MCF 10A (cell line): ENCODE data around the gene SLC38A8. TPM values are rescaled to one million over a fixed set of nuclear protein-coding genes. Genes with fewer than 3 reads are reported as not detected.

Source experiments
- BruUV-seq: library from RNA; stranded (reverse); fragments of 400-500 nt; replicated peaks from 2 replicates; lab custom pipeline; 2021; lab: Mats Ljungman, UMichigan
- CTCF ChIA-PET: fragments of 300-600 bp; sonication (Branson Sonifier 250); formaldehyde crosslinking; extraction: SDS; loops from one replicate; lab custom pipeline; 2021; ENCODE audit warnings: antibody characterized with exemption, inconsistent platforms; lab: Yijun Ruan, JAX
- POLR2A ChIA-PET: fragments of 300-600, 350-650 bp; sonication (Branson Sonifier 250); formaldehyde crosslinking; extraction: SDS; loops from one replicate; lab custom pipeline; 2020; ENCODE audit warnings: antibody characterized with exemption, inconsistent platforms; lab: Yijun Ruan, JAX
- DNase-seq: peaks from one replicate; pipeline ENCODE4 v3.0.0-alpha.2; 2018; ENCODE audit not compliant: unreplicated experiment
- H3K27ac Mint-ChIP-seq: one replicate; pipeline ENCODE4 v1.8.0; 2022; ENCODE audit warnings: mild to moderate bottlenecking, low read depth, mixed read lengths; ENCODE audit not compliant: unreplicated experiment
- H3K27me3 Mint-ChIP-seq: one replicate; pipeline ENCODE4 v1.8.0; 2022; ENCODE audit warnings: mixed read lengths; ENCODE audit not compliant: insufficient read depth, unreplicated experiment
- H3K36me3 Mint-ChIP-seq: one replicate; pipeline ENCODE4 v1.8.0; 2022; ENCODE audit warnings: mild to moderate bottlenecking, moderate library complexity, mixed read lengths; ENCODE audit not compliant: insufficient read depth, unreplicated experiment
- H3K4me1 Mint-ChIP-seq: one replicate; pipeline ENCODE4 v1.8.0; 2022; ENCODE audit warnings: mixed read lengths; ENCODE audit not compliant: insufficient read depth, unreplicated experiment
- H3K4me3 Mint-ChIP-seq: one replicate; pipeline ENCODE4 v1.8.0; 2022; ENCODE audit warnings: mild to moderate bottlenecking, moderate library complexity, mixed read lengths; ENCODE audit not compliant: unreplicated experiment
- H3K9me3 Mint-ChIP-seq: one replicate; pipeline ENCODE4 v1.8.0; 2022; ENCODE audit warnings: mixed read lengths; ENCODE audit not compliant: unreplicated experiment
- intact Hi-C: fragments of 100-400 bp; cut with micrococcal nuclease; formaldehyde crosslinking; loops from 2 replicates; pipeline ENCODE4 v1.14.1; 2022
- total RNA-seq: library from RNA; stranded (reverse); gene quantifications from 2 replicates; pipeline ENCODE4 v1.2.3, GENCODE V29; 2022
- TF ChIP-seq, protein P1 (sequence below): fragments of 200-600 bp; IDR thresholded peaks from one replicate; pipeline ENCODE4 v1.8.0; 2022; ENCODE audit warnings: antibody characterized with exemption, mild to moderate bottlenecking; ENCODE audit not compliant: unreplicated experiment

SLC38A8 gene
- total RNA-seq, 1 experiment from 2014 or later: not detected

DNA sequence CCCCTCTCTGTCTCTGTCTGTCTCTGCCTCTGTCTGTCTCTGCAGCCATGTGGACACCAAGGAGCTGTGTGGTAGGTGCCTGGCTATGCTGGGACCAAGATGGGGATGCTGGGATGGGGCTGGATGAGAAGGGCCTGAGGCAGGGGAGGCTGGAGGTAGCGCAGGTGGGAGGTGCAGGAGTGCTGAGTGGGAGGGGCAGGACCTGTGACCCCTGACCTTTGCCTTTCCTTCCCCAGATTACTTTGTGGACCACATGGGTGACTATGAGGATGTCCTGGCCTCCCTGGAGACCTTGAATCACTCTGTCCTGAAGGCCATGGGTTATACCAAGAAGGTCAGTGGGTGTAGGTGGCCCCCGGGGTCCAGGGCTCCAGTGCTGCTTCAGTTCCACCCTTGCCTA lies 61.8 kb downstream of the SLC38A8 start:
- no peaks in the 10 kb centered on the region for H3K36me3 Mint-ChIP-seq
- no peak for DNase-seq
- ChIA-PET CTCF (interaction anchor here (0.7 to 1.0 kb wide), 4 partner anchors 9 to 85 kb away, joined by 3 to 5 read pairs (median 3); no protein-coding TSS in a partner anchor), POLR2A (interaction anchor here (1.5 kb wide), 1 partner anchor 8 kb away, joined by 3 read pairs; no protein-coding TSS in a partner anchor)
- H3K4me1 Mint-ChIP-seq: no peaks in the 10 kb centered on the region
- H3K27ac Mint-ChIP-seq: no peak overlapping the region
- BruUV-seq: no TSS peak
- peaks cover 14% of the 10 kb centered on the region for H3K9me3 Mint-ChIP-seq
- H3K4me3 Mint-ChIP-seq: no peak overlapping the region
- intact Hi-C loops: no loop called here
- TF ChIP-seq, protein P1, sequence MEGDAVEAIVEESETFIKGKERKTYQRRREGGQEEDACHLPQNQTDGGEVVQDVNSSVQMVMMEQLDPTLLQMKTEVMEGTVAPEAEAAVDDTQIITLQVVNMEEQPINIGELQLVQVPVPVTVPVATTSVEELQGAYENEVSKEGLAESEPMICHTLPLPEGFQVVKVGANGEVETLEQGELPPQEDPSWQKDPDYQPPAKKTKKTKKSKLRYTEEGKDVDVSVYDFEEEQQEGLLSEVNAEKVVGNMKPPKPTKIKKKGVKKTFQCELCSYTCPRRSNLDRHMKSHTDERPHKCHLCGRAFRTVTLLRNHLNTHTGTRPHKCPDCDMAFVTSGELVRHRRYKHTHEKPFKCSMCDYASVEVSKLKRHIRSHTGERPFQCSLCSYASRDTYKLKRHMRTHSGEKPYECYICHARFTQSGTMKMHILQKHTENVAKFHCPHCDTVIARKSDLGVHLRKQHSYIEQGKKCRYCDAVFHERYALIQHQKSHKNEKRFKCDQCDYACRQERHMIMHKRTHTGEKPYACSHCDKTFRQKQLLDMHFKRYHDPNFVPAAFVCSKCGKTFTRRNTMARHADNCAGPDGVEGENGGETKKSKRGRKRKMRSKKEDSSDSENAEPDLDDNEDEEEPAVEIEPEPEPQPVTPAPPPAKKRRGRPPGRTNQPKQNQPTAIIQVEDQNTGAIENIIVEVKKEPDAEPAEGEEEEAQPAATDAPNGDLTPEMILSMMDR: no peak
- H3K27me3 Mint-ChIP-seq: peaks cover under 1% of the 10 kb centered on the region

DNA sequence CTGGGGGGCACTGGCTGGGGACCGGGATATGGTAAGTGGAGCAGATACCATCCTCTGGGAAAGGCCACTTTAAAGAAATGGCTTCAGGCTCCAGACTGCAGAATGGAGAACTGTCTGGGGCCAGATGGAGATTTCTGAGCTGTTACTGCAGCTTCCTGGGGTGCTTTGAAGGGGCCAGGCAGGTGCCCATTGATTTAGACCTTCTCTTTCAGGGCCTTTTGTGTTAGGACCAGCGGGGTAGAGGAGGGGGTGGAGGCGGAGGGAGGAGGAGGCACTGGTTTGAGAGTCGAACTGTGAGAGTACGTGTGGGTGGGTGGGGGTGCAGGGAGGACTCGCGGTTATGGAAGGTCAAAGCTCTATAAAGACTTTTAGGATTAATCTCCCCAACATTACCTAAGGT lies 63.2 kb downstream of the SLC38A8 start:
- no peak for DNase-seq
- Mint-ChIP-seq H3K27me3 (peaks cover 9% of the 10 kb centered on the region), H3K27ac (no peak overlapping the region), H3K4me3 (no peak overlapping the region), H3K4me1 (no peaks in the 10 kb centered on the region), H3K9me3 (peaks cover 14% of the 10 kb centered on the region), H3K36me3 (no peaks in the 10 kb centered on the region)
- BruUV-seq: no TSS peak
- TF ChIP-seq, protein P1: no peak
- ChIA-PET CTCF (interaction anchor here (0.6 to 2.7 kb wide), 6 partner anchors 18 to 178 kb away, joined by 3 to 14 read pairs (median 4); no protein-coding TSS in a partner anchor), POLR2A (interaction anchor here (1.5 kb wide), 1 partner anchor 10 kb away, joined by 3 read pairs; no protein-coding TSS in a partner anchor)
- intact Hi-C loops: no loop called here

DNA sequence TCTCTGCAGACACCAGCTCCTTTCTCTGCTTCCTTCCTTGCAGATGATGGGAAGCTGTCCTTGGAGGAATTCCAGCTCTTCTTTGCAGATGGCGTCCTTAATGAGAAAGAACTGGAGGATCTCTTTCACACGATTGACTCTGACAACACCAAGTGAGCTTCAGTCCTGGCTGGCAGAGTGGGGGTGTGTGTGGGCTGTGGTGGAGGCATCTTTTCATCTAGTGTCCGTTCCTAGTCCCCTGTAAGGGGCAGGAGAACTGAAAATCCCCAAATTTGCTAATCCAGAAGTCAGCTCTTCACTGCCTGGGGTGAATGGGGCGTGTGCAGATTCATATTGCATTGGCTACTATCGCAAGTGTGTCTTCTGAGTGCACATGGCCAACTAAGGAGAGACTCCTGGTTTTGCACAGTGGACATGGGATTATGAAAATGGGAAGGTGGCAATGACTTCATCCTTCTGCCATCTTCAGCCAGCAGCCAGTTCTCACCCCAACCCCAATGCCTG lies 64.1 kb downstream of the SLC38A8 start:
- H3K9me3 Mint-ChIP-seq: peaks cover 14% of the 10 kb centered on the region
- CTCF ChIA-PET: interaction anchor here (0.5 to 2.7 kb wide), 10 partner anchors 10 to 209 kb away, joined by 3 to 14 read pairs (median 4); no protein-coding TSS in a partner anchor
- POLR2A ChIA-PET: no interaction called here
- BruUV-seq: no TSS peak
- no peaks in the 10 kb centered on the region for H3K4me1 Mint-ChIP-seq
- H3K36me3 Mint-ChIP-seq: no peaks in the 10 kb centered on the region
- TF ChIP-seq, protein P1: no peak
- DNase-seq: no peak
- H3K4me3 Mint-ChIP-seq: no peak overlapping the region
- H3K27ac Mint-ChIP-seq: no peak overlapping the region
- intact Hi-C loops: no loop called here
- peaks cover 14% of the 10 kb centered on the region for H3K27me3 Mint-ChIP-seq

DNA sequence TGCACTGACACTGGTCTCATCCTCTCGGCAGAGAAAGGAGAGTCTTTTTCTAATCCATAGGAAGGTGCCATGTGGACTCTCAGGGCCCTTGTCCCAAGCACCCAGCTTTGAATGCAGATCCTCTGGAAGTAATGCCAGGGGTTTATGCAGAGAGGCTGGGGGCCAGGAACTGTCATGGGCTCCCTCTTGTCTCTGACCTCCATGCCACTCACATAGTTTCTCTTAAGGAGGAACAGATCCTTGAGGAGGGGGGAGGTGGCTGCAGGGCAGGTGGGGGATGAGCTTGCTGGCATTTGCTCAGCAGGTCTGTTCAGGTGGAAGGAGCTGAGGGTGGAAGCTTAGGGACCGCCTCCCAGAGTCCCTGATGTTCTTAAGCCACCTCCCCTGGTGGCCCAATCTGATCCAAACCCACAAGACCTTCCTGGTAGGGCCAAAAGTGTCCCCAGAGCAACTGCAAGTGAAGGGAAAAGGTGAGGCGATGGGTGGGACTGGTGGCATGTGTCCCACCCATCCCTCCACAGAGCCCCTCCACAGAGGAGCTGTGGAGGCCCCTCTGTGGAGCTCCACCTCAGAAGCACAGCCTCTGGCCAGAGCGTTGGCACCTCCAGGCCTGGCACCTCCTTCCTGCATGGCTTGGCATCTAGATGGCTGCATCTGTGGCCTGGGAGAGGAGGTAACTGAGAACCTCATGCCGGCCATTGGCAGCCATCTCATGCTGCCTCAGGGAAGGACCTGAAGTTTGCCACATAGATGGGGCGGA lies 65.4 kb downstream of the SLC38A8 start:
- Mint-ChIP-seq H3K4me3 (no peak overlapping the region), H3K4me1 (no peaks in the 10 kb centered on the region), H3K9me3 (peaks cover 14% of the 10 kb centered on the region), H3K27me3 (peaks cover 14% of the 10 kb centered on the region), H3K27ac (no peak overlapping the region), H3K36me3 (no peaks in the 10 kb centered on the region)
- DNase-seq: no peak
- CTCF ChIA-PET: interaction anchor here (0.7 to 2.7 kb wide), 8 partner anchors 8 to 210 kb away, joined by 3 to 14 read pairs (median 4); partner anchors contain the start of gene SLC38A8
- intact Hi-C loops: no loop called here
- POLR2A ChIA-PET: no interaction called here
- TF ChIP-seq, protein P1: no peak
- BruUV-seq: no TSS peak
